GM20000 (cell line): Measurements from ENCODE around the gene HMGB2.
A peak's percentile ranks its signal among the peaks of the same experiment; 100 is the strongest.

Experiments
- DNase-seq: peaks from one replicate; pipeline ENCODE4 v3.0.0; 2012; ENCODE audit warnings: low spot score
- TF ChIP-seq, protein P1 (sequence below): IDR thresholded peaks from 2 replicates; pipeline ENCODE4 v1.5.1; 2012; ENCODE audit warnings: mild to moderate bottlenecking, control low read depth; ENCODE audit errors: extremely low read depth, missing control alignments

HMGB2 gene

GRCh38 chr4:173301518-173302201 lies 32.5 kb downstream of the HMGB2 start:
- peak; percentile 33 for DNase-seq
- TF ChIP-seq, protein P1, sequence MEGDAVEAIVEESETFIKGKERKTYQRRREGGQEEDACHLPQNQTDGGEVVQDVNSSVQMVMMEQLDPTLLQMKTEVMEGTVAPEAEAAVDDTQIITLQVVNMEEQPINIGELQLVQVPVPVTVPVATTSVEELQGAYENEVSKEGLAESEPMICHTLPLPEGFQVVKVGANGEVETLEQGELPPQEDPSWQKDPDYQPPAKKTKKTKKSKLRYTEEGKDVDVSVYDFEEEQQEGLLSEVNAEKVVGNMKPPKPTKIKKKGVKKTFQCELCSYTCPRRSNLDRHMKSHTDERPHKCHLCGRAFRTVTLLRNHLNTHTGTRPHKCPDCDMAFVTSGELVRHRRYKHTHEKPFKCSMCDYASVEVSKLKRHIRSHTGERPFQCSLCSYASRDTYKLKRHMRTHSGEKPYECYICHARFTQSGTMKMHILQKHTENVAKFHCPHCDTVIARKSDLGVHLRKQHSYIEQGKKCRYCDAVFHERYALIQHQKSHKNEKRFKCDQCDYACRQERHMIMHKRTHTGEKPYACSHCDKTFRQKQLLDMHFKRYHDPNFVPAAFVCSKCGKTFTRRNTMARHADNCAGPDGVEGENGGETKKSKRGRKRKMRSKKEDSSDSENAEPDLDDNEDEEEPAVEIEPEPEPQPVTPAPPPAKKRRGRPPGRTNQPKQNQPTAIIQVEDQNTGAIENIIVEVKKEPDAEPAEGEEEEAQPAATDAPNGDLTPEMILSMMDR: peak; percentile 59

DNA sequence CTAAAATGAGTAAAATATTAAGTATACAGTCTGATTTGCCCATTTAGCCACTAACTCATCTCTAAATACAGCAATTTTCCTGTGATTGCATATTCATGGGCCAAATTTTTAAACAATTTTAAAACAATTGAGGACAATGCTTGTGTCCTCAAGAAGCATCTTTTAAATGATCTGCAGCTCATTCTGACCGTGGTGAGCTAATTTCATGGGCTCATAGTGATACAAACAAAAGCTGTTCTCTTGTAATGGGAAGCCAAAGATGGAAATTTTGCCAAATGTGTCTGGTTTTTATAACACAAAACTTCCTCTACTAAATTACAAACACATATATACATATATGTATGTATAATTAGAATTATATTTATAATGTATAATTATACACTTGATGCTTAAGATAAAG lies 39.7 kb downstream of the HMGB2 start:
- TF ChIP-seq, protein P1: no peak

DNA sequence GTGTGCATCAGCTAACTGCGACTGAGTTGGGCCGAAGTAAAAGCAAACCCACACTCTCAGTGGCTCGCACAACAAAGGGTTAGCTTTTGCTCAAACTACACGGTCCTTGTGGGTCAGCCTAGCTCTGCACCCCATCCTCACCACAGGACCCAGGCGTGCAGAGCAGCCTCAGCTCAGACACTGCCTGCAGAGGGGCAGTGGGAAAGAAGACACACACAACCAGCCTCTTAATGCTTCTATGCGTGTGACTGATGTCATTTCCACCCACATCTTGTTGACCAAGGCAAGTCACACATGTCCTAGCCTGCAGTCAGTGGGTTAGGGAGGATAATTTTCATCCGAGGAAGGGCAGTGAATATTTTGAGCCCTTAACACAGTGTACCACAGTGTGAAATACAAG lies 40.5 kb downstream of the HMGB2 start:
- TF ChIP-seq, protein P1: no peak
- no peak for DNase-seq

More for the DNA sequence above, 39.7 kb downstream of the HMGB2 start:
- no peak for DNase-seq

- DNase-seq: no peak
- TF ChIP-seq, protein P1: no peak
Observed at GRCh38 chr4:173291899-173292298, 42.3 kb downstream of the HMGB2 start.

DNA sequence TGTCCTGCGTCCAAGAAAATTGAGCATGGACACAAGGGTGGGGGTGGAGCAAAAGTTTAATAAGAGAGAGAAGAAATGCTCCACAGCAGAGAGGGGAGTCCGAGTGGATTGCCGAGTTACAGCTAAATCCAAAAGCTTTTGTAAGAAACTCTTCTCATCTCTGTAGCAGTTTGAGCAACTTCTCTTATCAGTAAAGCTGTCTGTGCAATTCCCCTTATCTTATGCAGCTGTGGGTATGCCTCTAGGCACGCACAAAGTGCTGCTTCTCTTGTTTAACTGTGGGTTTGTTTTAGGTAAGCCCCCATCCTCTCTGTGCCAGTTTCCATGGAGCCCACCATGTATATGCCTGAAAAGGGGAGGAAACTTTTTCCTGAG lies 44.8 kb downstream of the HMGB2 start:
- TF ChIP-seq, protein P1: no peak
- no peak for DNase-seq

GRCh38 chr4:173288698-173289352 lies 45.3 kb downstream of the HMGB2 start:
- TF ChIP-seq, protein P1: no peak
- no peak for DNase-seq

DNA sequence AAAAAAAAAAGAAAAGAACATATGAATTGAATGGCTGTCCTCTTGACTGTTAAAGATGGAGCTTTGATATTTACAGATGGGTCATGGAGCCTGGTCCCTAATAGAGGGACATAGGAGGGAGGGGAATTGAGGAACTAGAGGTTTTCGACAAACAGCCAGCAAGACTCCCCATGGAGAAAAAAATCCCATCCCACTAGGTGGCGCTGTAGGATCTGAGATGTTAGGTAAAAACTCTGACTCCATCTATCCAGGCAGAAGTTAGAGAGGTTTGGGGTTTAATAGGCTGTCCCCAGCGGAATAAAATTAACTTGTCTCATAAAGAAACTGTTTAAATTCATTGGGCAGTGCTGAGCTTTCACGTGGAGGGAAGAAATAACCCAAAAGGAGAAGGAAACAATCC lies 45.9 kb downstream of the HMGB2 start:
- TF ChIP-seq, protein P1: peak; percentile 17
- peak; percentile 18 for DNase-seq
